ENCODE results near the gene TBC1D30. TPM values are rescaled to one million over a fixed set of nuclear protein-coding genes. Genes with fewer than 3 reads are reported as not detected.
"Not testable (repeated sequence)": the region's sequence is repeated elsewhere in the genome, so short reads cannot be mapped to it uniquely, and the experiment has no call there.

TBC1D30 gene
- total and polyA plus RNA-seq, 7 experiments from 2014 or later, result 0.13 to 1.5 (median 0.49) TPM; not detected in 1

GRCh38 chr12:64837427-64837826 is 13.0 kb downstream of the TBC1D30 start:
- ChIA-PET CTCF (no interaction called here), POLR2A (no interaction called here)
- Mint-ChIP-seq H3K36me3 (no peaks in the 10 kb centered on the region), H3K9me3 (peaks cover 0 to 12% (median 3%) of the 10 kb centered on the region in 11 donors), H3K4me3 (no peak overlapping the region), H3K4me1 (no peaks in the 10 kb centered on the region), H3K27me3 (peaks cover 2 to 26% (median 14%) of the 10 kb centered on the region in 5 donors), H3K27ac (no peak overlapping the region)
- ATAC-seq (no peak), DNase-seq (no peak)
- no peak overlapping the region for H3K27ac ChIP-seq (ENCODE audit: low read depth, low read length)
- no peaks in the 10 kb centered on the region for H3K4me1 ChIP-seq (ENCODE audit: control insufficient read depth in 2 of 2, insufficient read depth in 2 of 2, low read length in 2 of 2)
- no peak overlapping the region for H3K4me3 ChIP-seq (ENCODE audit: low read length)
- H3K9me3 ChIP-seq (ENCODE audit: control insufficient read depth in 2 of 3, low read length in 3 of 3), result no peaks in the 10 kb centered on the region
- no peaks in the 10 kb centered on the region for H3K27me3 ChIP-seq (ENCODE audit: control insufficient read depth in 2 of 2, insufficient read depth in 2 of 2, low read length in 2 of 2)
- intact Hi-C loops (cut with micrococcal nuclease), result no loop called here
- H3K36me3 ChIP-seq (ENCODE audit: control insufficient read depth in 2 of 3, insufficient read depth in 3 of 3, low read length in 3 of 3), result no peaks in the 10 kb centered on the region

DNA sequence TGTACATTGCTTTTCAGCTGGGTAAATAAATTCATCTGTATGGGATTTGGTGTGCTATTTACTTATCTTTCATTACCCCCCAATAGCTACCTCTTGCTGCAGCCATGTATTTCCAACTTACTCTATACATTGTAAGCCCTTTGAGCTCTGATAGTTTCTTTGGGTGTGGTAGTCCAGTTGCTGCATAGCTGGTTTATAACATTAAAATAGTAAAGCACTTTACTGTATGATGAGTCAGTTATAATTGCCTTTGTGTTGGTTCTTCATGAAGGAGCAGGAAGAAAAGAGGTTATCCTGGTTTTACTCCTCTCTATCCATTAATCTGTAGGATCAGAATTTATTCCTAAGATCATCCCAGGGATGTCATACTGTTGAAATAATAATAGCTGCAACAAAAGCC is 15.7 kb downstream of the TBC1D30 start:
- H3K27ac ChIP-seq (ENCODE audit: low read depth, low read length), result no peak overlapping the region
- H3K4me1 ChIP-seq (ENCODE audit: control insufficient read depth in 2 of 2, insufficient read depth in 2 of 2, low read length in 2 of 2), result no peaks in the 10 kb centered on the region
- ChIA-PET CTCF (no interaction called here), POLR2A (no interaction called here)
- Mint-ChIP-seq H3K9me3 (no peaks in the 10 kb centered on the region), H3K27me3 (peaks cover under 1 to 7% (median 6%) of the 10 kb centered on the region in 5 donors), H3K27ac (no peak overlapping the region), H3K36me3 (no peaks in the 10 kb centered on the region), H3K4me1 (no peaks in the 10 kb centered on the region), H3K4me3 (no peak overlapping the region)
- no peaks in the 10 kb centered on the region for H3K9me3 ChIP-seq (ENCODE audit: control insufficient read depth in 2 of 3, low read length in 3 of 3)
- intact Hi-C loops (cut with micrococcal nuclease), result no loop called here
- ATAC-seq (no peak), DNase-seq (no peak)
- H3K36me3 ChIP-seq (ENCODE audit: control insufficient read depth in 2 of 3, insufficient read depth in 3 of 3, low read length in 3 of 3), result no peaks in the 10 kb centered on the region
- no peaks in the 10 kb centered on the region for H3K27me3 ChIP-seq (ENCODE audit: control insufficient read depth in 2 of 2, insufficient read depth in 2 of 2, low read length in 2 of 2)
- H3K4me3 ChIP-seq (ENCODE audit: low read length), result no peak overlapping the region

- intact Hi-C loops (cut with micrococcal nuclease), result no loop called here
- H3K36me3 Mint-ChIP-seq, result no peaks in the 10 kb centered on the region
- no peaks in the 10 kb centered on the region for H3K27me3 ChIP-seq (ENCODE audit: control insufficient read depth in 2 of 2, insufficient read depth in 2 of 2, low read length in 2 of 2)
- H3K36me3 ChIP-seq (ENCODE audit: control insufficient read depth in 2 of 3, insufficient read depth in 3 of 3, low read length in 3 of 3), result no peaks in the 10 kb centered on the region
- ChIA-PET POLR2A (no interaction called here), CTCF (no interaction called here)
- H3K27ac ChIP-seq (ENCODE audit: low read depth, low read length), result no peak overlapping the region
- no peak overlapping the region for H3K27ac Mint-ChIP-seq
- no peaks in the 10 kb centered on the region for H3K4me1 ChIP-seq (ENCODE audit: control insufficient read depth in 2 of 2, insufficient read depth in 2 of 2, low read length in 2 of 2)
- H3K4me3 Mint-ChIP-seq, result no peak overlapping the region
- H3K9me3 Mint-ChIP-seq, result no peaks in the 10 kb centered on the region
- DNase-seq (no peak), ATAC-seq (no peak)
- no peaks in the 10 kb centered on the region for H3K4me1 Mint-ChIP-seq
- no peak overlapping the region for H3K4me3 ChIP-seq (ENCODE audit: low read length)
- H3K9me3 ChIP-seq (ENCODE audit: control insufficient read depth in 2 of 3, low read length in 3 of 3), result no peaks in the 10 kb centered on the region
- peaks cover 0 to 2% (median 0%) of the 10 kb centered on the region in 5 donors for H3K27me3 Mint-ChIP-seq
Observed at GRCh38 chr12:64840949-64841717, 16.7 kb downstream of the TBC1D30 start.

DNA sequence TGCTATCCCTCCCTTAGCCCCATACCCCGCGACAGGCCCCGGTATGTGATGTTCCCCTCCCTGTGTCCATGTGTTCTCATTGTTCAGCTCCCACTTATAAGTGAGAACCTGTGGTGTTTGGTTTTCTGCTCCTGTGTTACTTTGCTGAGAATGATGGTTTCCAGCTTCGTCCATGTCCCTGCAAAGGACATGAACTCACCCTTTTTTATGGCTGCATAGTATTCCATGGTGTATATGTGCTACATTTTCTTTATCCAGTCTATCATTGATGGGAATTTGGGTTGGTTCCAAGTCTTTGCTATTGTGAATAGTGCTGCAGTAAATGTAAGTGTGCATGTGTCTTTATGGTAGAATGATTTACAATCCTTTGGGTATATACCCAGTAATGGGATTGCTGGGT is 24.0 kb downstream of the TBC1D30 start:
- H3K4me1 Mint-ChIP-seq; H3K27ac ChIP-seq (ENCODE audit: low read depth, low read length); DNase-seq; H3K36me3 ChIP-seq (ENCODE audit: control insufficient read depth in 2 of 3, insufficient read depth in 3 of 3, low read length in 3 of 3); POLR2A ChIA-PET; intact Hi-C loops (cut with micrococcal nuclease); H3K9me3 ChIP-seq (ENCODE audit: control insufficient read depth in 2 of 3, low read length in 3 of 3); H3K27ac Mint-ChIP-seq; H3K27me3 ChIP-seq (ENCODE audit: control insufficient read depth in 2 of 2, insufficient read depth in 2 of 2, low read length in 2 of 2); H3K4me3 ChIP-seq (ENCODE audit: low read length); H3K36me3 Mint-ChIP-seq; H3K4me1 ChIP-seq (ENCODE audit: control insufficient read depth in 2 of 2, insufficient read depth in 2 of 2, low read length in 2 of 2); H3K4me3 Mint-ChIP-seq; CTCF ChIA-PET; ATAC-seq: not testable (repeated sequence)
- Mint-ChIP-seq H3K27me3 (peaks cover 6 to 35% (median 11%) of the 10 kb centered on the region in 5 donors), H3K9me3 (peaks cover 0 to 38% (median 9%) of the 10 kb centered on the region in 11 donors)

DNA sequence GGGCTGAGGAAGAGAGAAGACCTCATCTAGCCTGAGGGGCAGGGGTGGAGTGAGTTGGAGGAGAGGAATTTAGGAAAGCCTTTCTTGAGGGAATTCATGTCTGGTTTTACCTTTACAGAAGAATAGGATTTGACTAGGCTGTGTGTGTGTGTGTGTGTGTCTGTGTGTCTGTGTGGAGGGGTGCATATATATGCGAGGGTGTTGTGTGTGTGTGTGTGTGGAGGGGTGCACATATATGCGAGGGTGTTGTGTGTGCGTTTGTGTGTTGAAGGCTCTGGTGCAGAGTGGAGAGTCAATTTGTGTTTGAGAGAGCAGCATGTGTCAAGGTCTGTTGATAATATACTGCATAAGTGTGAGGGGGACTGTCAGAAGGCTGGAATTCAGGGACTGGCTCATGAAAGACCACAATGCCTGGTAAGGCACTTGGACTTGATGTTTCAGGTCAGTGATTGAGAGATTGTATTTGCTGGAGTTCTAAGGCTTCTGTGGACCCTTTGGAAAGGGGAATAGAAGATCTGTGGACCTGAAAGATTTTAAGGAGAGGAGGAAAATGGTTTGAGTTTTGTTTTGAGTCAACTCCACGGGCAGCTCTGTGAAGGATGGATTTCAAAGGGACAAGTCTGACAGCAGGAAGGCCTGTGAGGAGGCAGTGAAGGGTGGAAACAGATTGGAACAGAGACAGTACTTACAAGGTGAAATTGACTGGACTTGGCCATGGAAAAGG is 34.6 kb downstream of the TBC1D30 start:
- H3K9me3 ChIP-seq (ENCODE audit: control insufficient read depth in 2 of 3, low read length in 3 of 3), result no peaks in the 10 kb centered on the region
- H3K4me3 ChIP-seq (ENCODE audit: low read length), result no peak overlapping the region
- ChIA-PET CTCF (no interaction called here), POLR2A (no interaction called here)
- no peaks in the 10 kb centered on the region for H3K36me3 ChIP-seq (ENCODE audit: control insufficient read depth in 2 of 3, insufficient read depth in 3 of 3, low read length in 3 of 3)
- Mint-ChIP-seq H3K9me3 (peaks cover 0 to 3% (median 0%) of the 10 kb centered on the region in 11 donors), H3K4me1 (no peaks in the 10 kb centered on the region), H3K27ac (no peak overlapping the region), H3K4me3 (no peak overlapping the region), H3K27me3 (peaks cover 6 to 29% (median 15%) of the 10 kb centered on the region in 5 donors), H3K36me3 (peaks cover 0 to 2% (median 0%) of the 10 kb centered on the region in 5 donors)
- no peak overlapping the region for H3K27ac ChIP-seq (ENCODE audit: low read depth, low read length)
- DNase-seq (no peak), ATAC-seq (no peak)
- no peaks in the 10 kb centered on the region for H3K4me1 ChIP-seq (ENCODE audit: control insufficient read depth in 2 of 2, insufficient read depth in 2 of 2, low read length in 2 of 2)
- intact Hi-C loops (cut with micrococcal nuclease), result no loop called here
- no peaks in the 10 kb centered on the region for H3K27me3 ChIP-seq (ENCODE audit: control insufficient read depth in 2 of 2, insufficient read depth in 2 of 2, low read length in 2 of 2)

DNA sequence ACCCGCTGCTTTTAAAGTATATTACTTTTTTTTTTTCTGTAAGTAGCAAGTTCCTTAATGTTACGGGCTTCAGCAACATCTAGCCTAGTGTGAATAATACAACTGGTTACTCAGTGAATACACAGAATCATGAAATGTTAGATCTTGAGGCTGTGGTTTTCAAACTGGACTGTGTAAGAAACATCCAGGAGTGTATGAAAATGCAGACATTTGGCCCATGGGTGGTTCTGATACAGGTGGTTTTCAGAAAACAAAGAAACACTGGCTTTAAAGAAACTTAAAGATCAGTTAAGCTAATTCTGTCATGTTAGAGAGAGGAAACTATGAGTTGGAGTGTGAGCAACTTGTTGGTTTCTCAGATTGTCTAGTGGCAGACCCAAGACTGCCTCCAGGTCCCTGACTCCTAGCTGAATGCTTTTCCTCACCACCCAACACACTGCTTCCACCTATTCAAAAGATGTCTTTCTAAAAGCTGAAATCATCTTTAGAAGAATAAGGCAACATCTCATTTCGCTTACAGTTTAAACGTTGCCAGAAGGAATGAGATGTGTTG is 36.1 kb downstream of the TBC1D30 start:
- Histone ChIP-seq H3K4me1 (ENCODE audit: control insufficient read depth in 2 of 2, insufficient read depth in 2 of 2, low read length in 2 of 2) (no peaks in the 10 kb centered on the region), H3K27me3 (ENCODE audit: control insufficient read depth in 2 of 2, insufficient read depth in 2 of 2, low read length in 2 of 2) (no peaks in the 10 kb centered on the region), H3K27ac (ENCODE audit: low read depth, low read length) (no peak overlapping the region), H3K9me3 (ENCODE audit: control insufficient read depth in 2 of 3, low read length in 3 of 3) (no peaks in the 10 kb centered on the region), H3K36me3 (ENCODE audit: control insufficient read depth in 2 of 3, insufficient read depth in 3 of 3, low read length in 3 of 3) (no peaks in the 10 kb centered on the region), H3K4me3 (ENCODE audit: low read length) (no peak overlapping the region)
- Mint-ChIP-seq H3K27ac (no peak overlapping the region), H3K27me3 (peaks cover 4 to 20% (median 11%) of the 10 kb centered on the region in 5 donors), H3K36me3 (no peaks in the 10 kb centered on the region), H3K4me3 (no peak overlapping the region), H3K9me3 (peaks cover 0 to 1% (median 0%) of the 10 kb centered on the region in 11 donors), H3K4me1 (no peaks in the 10 kb centered on the region)
- CTCF ChIA-PET, result no interaction called here
- POLR2A ChIA-PET, result no interaction called here
- intact Hi-C loops (cut with micrococcal nuclease), result no loop called here
- ATAC-seq, result no peak
- no peak for DNase-seq

All from naive thymus-derived CD4-positive, alpha-beta T cell (primary cell).